ENCODE results near the gene FBXO3. TPM values are rescaled to one million over a fixed set of nuclear protein-coding genes. Genes with fewer than 3 reads are reported as not detected.
"Not testable (repeated sequence)": the region's sequence is repeated elsewhere in the genome, so short reads cannot be mapped to it uniquely, and the experiment has no call there.

Gene FBXO3
- total RNA-seq, 2 donors from 2014 or later: 13.4 to 14.0 TPM

DNA sequence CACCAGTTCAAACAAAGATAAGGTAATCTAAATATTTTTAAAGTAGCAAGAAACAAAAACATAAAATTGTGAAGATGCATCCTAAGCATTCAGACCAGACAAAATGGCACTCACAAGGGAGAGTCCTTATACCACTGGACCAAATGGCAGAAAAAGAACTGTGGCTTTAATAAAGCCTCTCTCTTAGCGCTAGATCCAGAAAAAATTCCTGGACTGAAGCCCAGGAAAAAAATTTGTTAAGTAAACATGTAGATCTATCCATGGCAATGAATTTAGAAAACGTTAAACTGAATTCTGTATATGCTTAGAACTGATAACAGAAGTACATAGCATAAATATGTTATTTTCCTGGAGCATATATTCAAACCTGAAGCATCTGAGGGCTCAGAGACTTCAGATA lies 26.3 kb downstream of the FBXO3 start:
- H3K4me3 Mint-ChIP-seq: no peak overlapping the region
- no peaks in the 10 kb centered on the region for H3K9me3 Mint-ChIP-seq
- peaks cover 1% of the 10 kb centered on the region for H3K4me1 Mint-ChIP-seq
- no peak overlapping the region for H3K27ac Mint-ChIP-seq
- peaks cover 85% of the 10 kb centered on the region for H3K36me3 Mint-ChIP-seq (ENCODE audit: low read depth)
- no peaks in the 10 kb centered on the region for H3K27me3 Mint-ChIP-seq
- ATAC-seq (replicated peaks): no peak

DNA sequence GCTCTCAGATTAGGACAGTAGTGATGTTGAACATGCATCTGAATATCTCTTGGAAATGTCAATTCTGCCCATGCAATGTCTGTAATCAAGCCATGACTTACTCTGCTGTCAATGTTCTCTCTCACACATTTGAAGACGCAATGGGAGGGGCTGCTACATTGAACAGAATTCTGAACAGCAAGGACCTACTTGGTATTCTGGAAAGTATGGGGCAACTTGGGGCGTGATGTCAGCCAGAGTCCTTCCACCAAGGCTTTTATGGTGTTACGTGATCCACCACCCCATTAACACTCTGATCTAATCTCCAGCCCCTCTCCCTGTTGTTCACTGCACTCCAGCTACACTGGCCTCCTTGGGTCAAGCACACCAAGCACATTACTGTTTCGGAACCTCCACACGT lies 31.0 kb downstream of the FBXO3 start:
- no peaks in the 10 kb centered on the region for H3K9me3 Mint-ChIP-seq
- no peak overlapping the region for H3K4me3 Mint-ChIP-seq
- H3K27ac Mint-ChIP-seq: no peak overlapping the region

GRCh38 chr11:33742249-33742851 lies 32.0 kb downstream of the FBXO3 start:
- H3K36me3 Mint-ChIP-seq (ENCODE audit: low read depth): peaks cover 47% of the 10 kb centered on the region
- H3K4me1 Mint-ChIP-seq: peaks cover 5% of the 10 kb centered on the region
- no peak for ATAC-seq (replicated peaks)

More for the DNA sequence above, 31.0 kb downstream of the FBXO3 start:
- Mint-ChIP-seq H3K36me3 (ENCODE audit: low read depth) (peaks cover 57% of the 10 kb centered on the region), H3K4me1 (peaks cover 5% of the 10 kb centered on the region), H3K27me3 (no peaks in the 10 kb centered on the region)
- ATAC-seq (replicated peaks): no peak

GRCh38 chr11:33741806-33742205 lies 32.5 kb downstream of the FBXO3 start:
- no peaks in the 10 kb centered on the region for H3K9me3 Mint-ChIP-seq
- ATAC-seq (replicated peaks): no peak

More at GRCh38 chr11:33742249-33742851, 32.0 kb downstream of the FBXO3 start:
- Mint-ChIP-seq H3K27me3 (no peaks in the 10 kb centered on the region), H3K27ac (no peak overlapping the region), H3K4me3 (no peak overlapping the region), H3K9me3 (no peaks in the 10 kb centered on the region)

DNA sequence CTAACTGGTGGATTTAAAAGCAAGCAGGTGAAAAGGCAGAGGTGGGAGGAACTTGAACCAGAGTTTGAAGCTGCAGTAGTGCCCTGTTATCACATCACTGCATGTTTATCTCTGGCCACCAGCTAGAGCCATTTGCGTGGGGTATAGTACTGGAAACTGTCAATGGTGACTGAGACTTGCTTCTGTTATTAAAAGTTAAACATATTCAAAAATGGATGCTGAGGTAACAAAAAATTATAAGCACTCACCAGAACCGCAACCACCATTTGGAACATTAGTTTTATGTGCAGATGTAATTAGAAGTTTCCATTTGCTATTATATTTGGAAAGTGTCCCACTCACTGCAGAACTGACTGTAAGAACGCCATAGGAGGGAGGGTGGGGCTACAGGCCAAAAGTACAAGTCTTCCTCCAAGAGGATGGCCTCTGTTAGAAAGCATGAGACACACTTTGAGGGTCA lies 36.9 kb downstream of the FBXO3 start:
- no peak for ATAC-seq (replicated peaks)
- H3K27ac Mint-ChIP-seq: no peak overlapping the region
- peaks cover 32% of the 10 kb centered on the region for H3K36me3 Mint-ChIP-seq (ENCODE audit: low read depth)
- peak overlapping the region; percentile 94 for H3K4me3 Mint-ChIP-seq
- no peaks in the 10 kb centered on the region for H3K9me3 Mint-ChIP-seq
- peaks cover 25% of the 10 kb centered on the region for H3K4me1 Mint-ChIP-seq
- no peaks in the 10 kb centered on the region for H3K27me3 Mint-ChIP-seq

More at GRCh38 chr11:33741806-33742205, 32.5 kb downstream of the FBXO3 start:
- no peak overlapping the region for H3K4me3 Mint-ChIP-seq
- H3K27me3 Mint-ChIP-seq: no peaks in the 10 kb centered on the region
- peaks cover 42% of the 10 kb centered on the region for H3K36me3 Mint-ChIP-seq (ENCODE audit: low read depth)
- no peak overlapping the region for H3K27ac Mint-ChIP-seq
- H3K4me1 Mint-ChIP-seq: peaks cover 5% of the 10 kb centered on the region

GRCh38 chr11:33736148-33736812 lies 38.0 kb downstream of the FBXO3 start, which contains the start of gene CD59:
TSS of gene CD59 (minus strand) at chr11:33736423. CDS start at chr11:33722445, 13,978 bp downstream.
- Mint-ChIP-seq H3K4me3 (peak within 1 kb of the TSS; percentile 94), H3K27me3 (no peaks in the 10 kb centered on the region), H3K9me3 (no peaks in the 10 kb centered on the region), H3K36me3 (ENCODE audit: low read depth) (peaks cover 37% of the 10 kb centered on the region), H3K27ac (peak within 1 kb of the TSS; percentile 93), H3K4me1 (peaks cover 27% of the 10 kb centered on the region)
- ATAC-seq (replicated peaks): peak; percentile 62

DNA sequence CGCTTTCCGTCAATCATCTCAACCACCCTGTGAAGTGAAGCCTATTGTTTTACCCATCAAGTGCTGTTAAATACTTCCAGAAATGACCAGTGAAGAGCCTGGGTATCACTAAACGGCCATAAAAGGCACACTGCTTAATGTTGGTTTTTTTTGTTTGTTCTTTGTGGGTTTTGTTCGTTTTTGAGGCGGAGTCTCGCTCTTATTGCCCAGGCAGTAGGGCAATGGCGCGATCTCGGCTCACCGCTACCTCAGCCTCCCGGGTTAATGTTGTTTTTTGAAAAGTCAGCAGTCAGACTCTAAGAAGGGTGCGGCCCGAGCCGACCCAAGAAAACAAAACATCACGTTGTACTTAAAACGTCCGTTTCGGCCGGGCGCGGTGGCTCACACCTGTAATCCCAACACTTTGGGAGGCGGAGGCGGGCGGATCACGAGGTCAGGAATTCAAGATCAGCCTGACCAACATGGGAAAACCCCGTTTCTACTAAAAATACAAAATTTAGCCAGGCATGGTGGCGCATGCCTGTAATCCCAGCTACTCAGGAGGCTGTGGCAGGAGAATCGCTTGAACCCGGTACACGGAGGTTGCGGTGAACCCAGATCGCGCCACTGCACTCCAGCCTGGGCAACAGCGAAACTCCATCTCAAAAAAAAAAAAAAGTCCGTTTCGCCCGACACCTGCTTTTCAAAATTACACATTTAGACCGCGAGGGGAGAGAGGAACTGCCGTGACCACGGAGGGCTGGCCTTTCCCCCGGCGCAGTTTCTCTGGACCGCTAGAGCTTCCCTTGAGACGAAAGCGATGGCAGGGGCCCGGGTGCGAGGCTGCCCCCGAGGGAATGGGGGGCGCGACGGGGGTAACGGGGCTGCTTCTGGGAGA lies 38.8 kb downstream of the FBXO3 start:
- peak overlapping the region; percentile 93 for H3K27ac Mint-ChIP-seq
- H3K4me3 Mint-ChIP-seq: peak overlapping the region; percentile 94
- H3K9me3 Mint-ChIP-seq: no peaks in the 10 kb centered on the region
- no peaks in the 10 kb centered on the region for H3K27me3 Mint-ChIP-seq
- peaks cover 27% of the 10 kb centered on the region for H3K4me1 Mint-ChIP-seq
- peaks cover 42% of the 10 kb centered on the region for H3K36me3 Mint-ChIP-seq (ENCODE audit: low read depth)
- ATAC-seq (replicated peaks): peak; percentile 59

- peak overlapping the region; percentile 93 for H3K27ac Mint-ChIP-seq
- H3K9me3 Mint-ChIP-seq: no peaks in the 10 kb centered on the region
- no peaks in the 10 kb centered on the region for H3K27me3 Mint-ChIP-seq
- no peak for ATAC-seq (replicated peaks)
- peaks cover 27% of the 10 kb centered on the region for H3K4me1 Mint-ChIP-seq
- peaks cover 46% of the 10 kb centered on the region for H3K36me3 Mint-ChIP-seq (ENCODE audit: low read depth)
- peak overlapping the region; percentile 94 for H3K4me3 Mint-ChIP-seq
Measured at GRCh38 chr11:33734441-33735270, 39.7 kb downstream of the FBXO3 start.

DNA sequence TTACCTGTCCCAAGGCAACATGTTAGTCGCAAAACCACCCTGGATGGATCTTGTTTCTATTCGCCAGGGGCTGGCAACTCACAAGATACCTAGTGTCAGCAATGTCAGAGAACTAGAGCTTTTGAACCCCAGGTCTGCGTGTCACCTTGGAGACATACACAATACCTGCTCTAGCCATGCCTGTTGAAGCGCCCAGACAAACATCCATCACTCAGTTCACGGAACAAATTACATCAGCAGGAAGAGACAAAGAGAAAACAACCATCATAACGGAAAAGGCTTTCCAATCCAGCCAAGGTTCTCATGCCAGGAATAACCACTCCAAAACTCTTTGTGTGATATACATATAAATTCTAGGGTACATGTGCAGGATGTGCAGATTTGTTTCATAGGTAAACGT lies 40.3 kb downstream of the FBXO3 start:
- Mint-ChIP-seq H3K9me3 (no peaks in the 10 kb centered on the region), H3K27me3 (no peaks in the 10 kb centered on the region), H3K4me1 (peaks cover 31% of the 10 kb centered on the region), H3K4me3 (peak overlapping the region; percentile 94), H3K27ac (no peak overlapping the region), H3K36me3 (ENCODE audit: low read depth) (peaks cover 51% of the 10 kb centered on the region)
- no peak for ATAC-seq (replicated peaks)

GRCh38 chr11:33731723-33732531 lies 42.4 kb downstream of the FBXO3 start:
- Mint-ChIP-seq H3K4me1 (peaks cover 38% of the 10 kb centered on the region), H3K27me3 (no peaks in the 10 kb centered on the region), H3K36me3 (ENCODE audit: low read depth) (peaks cover 63% of the 10 kb centered on the region), H3K27ac (peak overlapping the region; percentile 70), H3K4me3 (peak overlapping the region; percentile 94), H3K9me3 (no peaks in the 10 kb centered on the region)
- ATAC-seq (replicated peaks): peak; percentile 72

GRCh38 chr11:33730716-33731115 lies 43.6 kb downstream of the FBXO3 start:
- no peak for ATAC-seq (replicated peaks)
- H3K27ac Mint-ChIP-seq: no peak overlapping the region
- H3K36me3 Mint-ChIP-seq (ENCODE audit: low read depth): peaks cover 67% of the 10 kb centered on the region
- peak overlapping the region; percentile 25 for H3K4me3 Mint-ChIP-seq
- no peaks in the 10 kb centered on the region for H3K9me3 Mint-ChIP-seq
- no peaks in the 10 kb centered on the region for H3K27me3 Mint-ChIP-seq
- peaks cover 46% of the 10 kb centered on the region for H3K4me1 Mint-ChIP-seq

DNA sequence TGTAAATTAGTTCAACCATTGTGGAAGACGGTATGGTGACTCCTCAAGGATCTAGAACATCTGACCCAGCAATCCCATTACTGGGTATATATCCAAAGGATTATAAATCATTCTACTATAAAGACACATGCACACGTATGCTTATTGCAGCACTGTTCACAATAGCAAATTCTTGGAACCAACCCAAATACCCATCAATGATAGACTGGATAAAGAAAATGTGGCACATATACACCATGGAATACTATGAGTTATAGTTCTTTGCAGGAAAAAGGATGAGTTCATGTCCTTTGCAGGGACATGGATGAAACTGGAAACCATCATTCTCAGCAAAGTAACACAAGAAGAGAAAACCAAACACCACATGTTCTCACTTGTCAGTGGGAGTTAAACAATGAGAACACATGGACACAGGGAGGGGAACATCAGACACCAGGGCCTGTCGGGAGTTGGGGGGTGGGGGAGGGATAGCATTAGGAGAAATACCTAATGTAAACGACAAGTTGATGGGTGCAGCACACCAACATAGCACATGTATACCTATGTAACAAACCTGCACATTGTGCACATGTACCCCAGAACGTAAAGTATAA lies 45.2 kb downstream of the FBXO3 start:
- not testable (repeated sequence) for H3K27ac Mint-ChIP-seq; ATAC-seq (replicated peaks); H3K9me3 Mint-ChIP-seq; H3K27me3 Mint-ChIP-seq; H3K4me3 Mint-ChIP-seq
- H3K36me3 Mint-ChIP-seq (ENCODE audit: low read depth): peaks cover 56% of the 10 kb centered on the region
- peaks cover 48% of the 10 kb centered on the region for H3K4me1 Mint-ChIP-seq

- not testable (repeated sequence) for H3K27ac Mint-ChIP-seq; H3K27me3 Mint-ChIP-seq; ATAC-seq (replicated peaks); H3K4me3 Mint-ChIP-seq; H3K9me3 Mint-ChIP-seq
- H3K36me3 Mint-ChIP-seq (ENCODE audit: low read depth): peaks cover 49% of the 10 kb centered on the region
- peaks cover 53% of the 10 kb centered on the region for H3K4me1 Mint-ChIP-seq
Measured at GRCh38 chr11:33727539-33727938, 46.8 kb downstream of the FBXO3 start.
